HG02981 (cell line): ENCODE results near the gene STIM1.
"Not testable (repeated sequence)": the region's sequence is repeated elsewhere in the genome, so short reads cannot be mapped to it uniquely, and the experiment has no call there.

Source experiments
- ATAC-seq: cut with Tn5 transposase; IDR thresholded peaks from one replicate; pipeline ENCODE4 v1.9.1; 2021; ENCODE audit warnings: mild to moderate bottlenecking, moderate library complexity; ENCODE audit not compliant: unreplicated experiment

STIM1 gene

DNA sequence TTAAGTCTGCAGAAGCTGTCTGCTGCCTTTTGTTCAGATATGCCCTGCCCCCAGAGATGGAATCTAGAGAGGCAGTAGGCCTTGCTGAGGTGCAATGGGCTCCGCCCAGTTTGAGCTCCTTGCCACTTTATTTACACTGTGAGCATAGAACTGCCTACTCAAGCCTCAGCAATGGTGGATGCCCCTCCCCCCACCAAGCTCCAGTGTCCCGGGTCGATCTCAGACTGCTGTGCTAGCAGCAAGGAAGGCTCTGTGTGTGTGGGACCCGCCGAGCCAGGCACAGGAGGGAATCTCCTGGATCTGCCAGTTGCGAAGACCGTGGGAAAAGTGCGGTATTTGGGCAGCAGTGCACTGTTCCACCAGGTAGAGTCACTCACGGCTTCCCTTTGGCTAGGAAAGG is 161.1 kb downstream of the STIM1 start:
- not testable (repeated sequence) for ATAC-seq

DNA sequence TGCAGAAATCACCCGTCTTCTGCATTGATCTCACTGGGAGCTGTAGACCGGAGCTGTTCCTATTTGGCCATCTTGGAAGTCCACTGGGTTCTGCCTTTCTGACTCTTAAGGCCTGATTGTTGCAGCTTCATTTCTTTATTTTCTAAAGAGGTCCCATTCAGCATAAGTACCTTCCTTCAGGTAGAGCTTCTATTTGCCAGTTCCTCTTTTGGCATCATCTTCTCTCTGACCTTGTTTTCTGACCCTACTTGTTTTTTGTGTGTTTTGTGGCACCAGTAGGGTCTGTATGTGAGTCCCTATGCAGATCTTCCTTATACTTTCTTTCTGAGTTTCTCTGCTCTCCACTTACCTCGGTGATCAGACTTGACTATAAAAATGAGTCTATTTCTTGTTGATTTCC is 161.7 kb downstream of the STIM1 start:
- no peak for ATAC-seq

DNA sequence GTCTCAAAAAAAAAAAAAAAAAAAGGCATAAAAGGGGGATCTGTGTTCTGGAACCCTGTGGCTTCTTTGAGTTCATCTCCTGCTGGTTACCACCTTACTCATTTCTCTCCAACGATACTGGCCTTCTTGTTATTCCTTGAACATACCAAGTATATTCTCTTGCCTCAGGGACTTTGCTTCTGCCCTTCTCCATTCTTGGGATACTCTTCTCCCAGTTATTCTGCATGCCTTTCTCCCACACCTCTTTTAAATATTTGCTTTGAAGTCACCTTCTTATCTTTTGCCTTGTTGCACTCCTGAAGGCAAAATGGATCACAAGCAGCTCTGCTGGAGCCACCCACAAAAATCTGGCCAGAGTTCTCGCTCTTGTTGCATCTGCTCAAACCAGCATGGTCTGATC is 163.2 kb downstream of the STIM1 start:
- ATAC-seq: no peak

DNA sequence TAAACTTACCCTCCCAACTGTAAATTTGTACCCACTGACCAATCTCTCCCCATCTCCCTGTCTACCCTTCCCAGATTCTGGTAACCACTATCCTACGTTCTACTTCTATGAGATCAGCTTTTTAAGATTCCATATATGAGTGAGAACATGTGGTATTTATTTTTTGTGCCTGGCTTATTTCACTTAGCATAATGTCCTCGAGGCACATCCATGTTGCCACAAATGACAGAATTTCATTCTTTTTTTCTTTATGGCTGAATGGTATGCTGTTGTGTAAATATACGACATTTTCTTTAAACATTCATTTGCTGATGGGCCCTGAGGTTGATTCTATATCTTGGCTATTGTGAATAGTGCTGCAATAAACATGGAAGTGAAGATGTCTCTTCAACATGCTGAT is 164.4 kb downstream of the STIM1 start:
- no peak for ATAC-seq

DNA sequence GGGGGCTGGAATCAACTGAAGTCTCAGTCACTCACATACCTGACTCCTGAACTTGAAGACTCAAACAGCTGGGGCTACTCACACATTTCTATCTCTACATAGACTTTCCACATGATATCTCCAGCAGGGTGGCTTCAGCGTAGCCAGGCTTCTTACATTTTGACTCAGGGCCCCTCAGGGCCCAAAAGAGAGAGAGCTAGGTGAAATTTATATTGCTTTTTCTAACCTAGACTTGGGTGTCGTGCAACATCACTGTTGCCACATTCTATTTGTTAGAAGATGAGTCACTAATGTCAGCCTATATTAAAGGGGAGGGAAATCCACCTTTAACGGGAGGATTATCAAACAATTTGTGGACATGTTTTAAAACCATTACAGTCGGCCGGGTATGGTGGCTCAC is 167.2 kb downstream of the STIM1 start:
- no peak for ATAC-seq

DNA sequence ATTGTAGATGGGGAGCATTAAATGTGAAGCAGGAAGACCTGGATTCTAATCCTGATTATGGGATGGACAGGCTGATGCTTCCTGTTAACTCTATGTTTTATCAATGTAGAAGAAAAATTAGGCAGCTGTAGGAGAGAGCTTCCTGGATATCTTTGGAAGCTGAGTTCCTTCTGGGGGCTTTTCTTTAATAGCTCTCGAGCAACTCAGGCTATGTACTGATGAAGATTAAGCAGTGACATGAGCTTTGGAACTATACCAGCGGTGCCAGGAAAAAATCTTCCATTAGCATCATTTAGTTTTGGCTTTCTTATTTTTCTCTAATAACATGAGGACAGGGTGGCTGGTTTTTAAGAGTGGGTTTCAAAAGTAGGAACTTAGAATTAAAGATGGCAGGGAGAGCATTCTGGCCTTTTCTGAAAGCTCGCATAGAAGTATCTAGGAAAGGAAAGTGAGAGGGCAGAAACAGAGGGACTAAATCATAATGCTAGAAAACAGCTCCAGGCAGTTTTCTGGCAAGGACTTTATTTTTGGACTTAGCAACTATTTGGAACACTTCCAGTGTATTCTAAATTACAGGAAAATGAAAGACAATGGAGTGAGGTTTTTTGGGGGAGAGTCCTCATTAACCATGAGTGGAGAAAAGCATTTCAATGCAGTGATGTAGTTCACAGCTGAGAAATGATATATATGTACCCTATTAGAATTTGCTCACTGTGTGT is 169.9 kb downstream of the STIM1 start:
- ATAC-seq: no peak

DNA sequence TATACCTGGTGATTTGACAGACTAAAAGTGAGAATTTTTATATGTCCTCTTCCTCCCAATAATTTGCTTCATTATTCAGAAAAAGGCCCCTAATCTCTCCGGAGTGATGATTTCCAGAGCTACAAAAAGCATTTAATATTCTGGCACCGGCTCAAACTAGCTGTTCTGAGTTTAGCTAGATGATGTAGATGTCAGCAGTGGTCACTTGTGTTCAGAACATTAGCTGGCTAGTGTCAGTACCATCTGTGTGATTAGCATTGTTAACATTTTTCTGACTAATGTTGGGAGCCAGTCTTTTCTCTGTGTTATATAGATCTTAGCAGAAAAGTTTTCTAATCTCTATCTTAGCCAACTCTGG is 170.5 kb downstream of the STIM1 start:
- ATAC-seq: no peak

DNA sequence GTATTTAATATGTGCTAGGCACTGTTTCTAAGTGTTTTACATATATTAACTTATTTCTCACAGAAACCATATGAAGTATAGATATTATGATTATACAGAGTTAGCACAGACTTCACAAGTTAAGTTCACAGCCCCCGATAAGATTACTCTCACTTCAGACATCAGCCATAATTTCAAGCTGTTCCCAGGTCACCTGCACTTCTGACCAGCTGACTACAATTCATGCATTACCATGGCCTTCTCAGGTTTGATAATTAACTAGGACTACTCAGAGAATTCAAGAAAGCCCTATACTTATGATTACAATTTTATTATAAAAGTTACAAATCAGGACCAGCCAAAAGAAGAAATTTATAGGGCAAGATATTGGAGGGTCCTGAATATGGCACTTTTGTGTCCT is 170.9 kb downstream of the STIM1 start:
- no peak for ATAC-seq

DNA sequence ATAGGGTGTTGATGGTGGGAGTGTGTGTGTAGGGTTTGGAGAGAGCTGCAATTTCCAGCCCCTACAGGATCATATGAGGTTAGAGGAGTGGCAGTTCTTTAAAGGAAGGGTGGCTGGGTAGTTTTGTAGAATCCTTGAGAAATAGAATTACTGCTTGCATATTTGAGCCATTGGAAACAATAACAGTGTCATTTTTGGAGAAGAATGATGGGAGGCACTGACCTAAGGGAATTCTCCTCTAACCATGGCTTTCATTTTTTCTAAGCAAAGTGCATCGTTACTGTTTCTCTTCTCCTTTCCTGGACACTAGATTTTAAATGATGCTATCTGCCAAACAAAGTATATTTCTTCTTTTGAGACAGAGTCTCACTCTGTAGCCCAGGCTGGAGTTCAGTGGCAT is 172.3 kb downstream of the STIM1 start:
- no peak for ATAC-seq

DNA sequence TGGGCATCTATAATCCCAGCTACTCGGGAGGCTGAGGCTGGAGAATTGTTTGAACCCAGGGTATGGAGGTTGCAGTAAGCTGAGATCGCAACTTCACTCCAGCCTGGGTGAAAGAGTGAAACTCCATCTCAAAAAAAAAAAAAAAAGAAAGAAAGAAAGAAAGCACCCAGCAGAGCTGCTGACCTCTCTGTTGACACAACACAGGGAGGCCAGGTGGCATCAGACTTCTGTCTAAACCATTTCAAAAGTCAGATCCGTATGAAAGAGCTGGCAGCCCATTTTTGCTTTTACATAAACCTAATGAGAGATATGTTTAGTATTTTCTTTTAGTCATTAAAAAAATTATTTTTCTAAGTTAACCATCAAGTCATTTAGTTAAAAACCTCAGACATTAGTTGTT is 174.7 kb downstream of the STIM1 start:
- no peak for ATAC-seq

DNA sequence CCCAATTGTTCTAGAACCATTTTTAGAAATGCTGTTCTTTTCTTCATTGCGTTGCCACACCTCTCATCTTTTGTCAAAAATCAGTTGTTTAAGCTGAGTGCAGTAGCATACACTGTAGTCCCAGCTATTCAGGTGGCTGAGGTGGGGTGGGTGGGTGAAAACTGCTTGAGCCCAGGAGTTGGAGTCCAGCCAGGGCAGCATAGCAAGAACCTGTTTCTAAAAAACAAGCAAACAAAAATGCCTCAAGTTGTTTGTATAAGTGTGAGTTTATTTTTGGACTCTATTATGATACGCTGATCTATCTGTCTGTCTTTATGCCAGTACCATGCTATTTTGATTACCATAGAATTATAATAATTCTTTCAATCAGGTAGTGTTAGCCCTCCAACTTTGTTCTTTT is 176.6 kb downstream of the STIM1 start:
- no peak for ATAC-seq

DNA sequence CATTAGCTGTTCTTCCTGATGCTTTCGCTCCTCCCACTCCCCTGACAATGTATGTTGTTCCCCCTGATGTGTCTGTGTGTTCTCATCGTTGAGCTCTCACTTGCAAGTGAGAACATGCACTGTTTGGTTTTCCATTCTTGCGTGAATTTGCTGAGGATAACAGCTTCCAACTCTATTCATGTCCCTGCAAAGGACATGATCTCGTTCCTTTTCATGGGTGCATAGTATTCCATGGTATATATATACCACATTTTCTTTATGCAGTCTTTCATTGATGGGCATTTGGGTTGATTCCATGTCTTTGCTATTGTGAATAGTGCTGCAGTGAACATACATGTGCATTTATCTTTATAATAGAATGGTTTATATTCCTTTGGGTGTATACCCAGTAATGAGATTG is 180.5 kb downstream of the STIM1 start:
- ATAC-seq: no peak

DNA sequence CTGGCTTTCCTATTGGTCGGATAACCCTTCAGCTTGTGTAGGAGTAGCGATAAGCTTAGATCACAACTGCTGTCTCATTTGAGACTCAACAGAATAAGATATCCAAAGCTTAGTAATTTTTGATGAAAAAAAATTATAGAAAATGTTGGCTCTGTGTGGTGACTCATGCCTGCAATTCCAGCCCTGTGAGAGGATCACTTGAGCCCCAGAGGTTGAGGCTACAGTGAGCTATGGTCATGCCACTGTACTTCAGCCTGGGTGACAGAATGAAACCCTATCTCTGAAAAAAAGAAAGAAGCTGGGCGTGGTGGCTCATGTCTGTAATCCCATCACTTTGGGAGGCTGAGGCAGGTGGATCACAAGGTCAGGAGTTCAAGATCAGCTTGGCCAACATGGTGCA is 183.5 kb downstream of the STIM1 start:
- no peak for ATAC-seq

DNA sequence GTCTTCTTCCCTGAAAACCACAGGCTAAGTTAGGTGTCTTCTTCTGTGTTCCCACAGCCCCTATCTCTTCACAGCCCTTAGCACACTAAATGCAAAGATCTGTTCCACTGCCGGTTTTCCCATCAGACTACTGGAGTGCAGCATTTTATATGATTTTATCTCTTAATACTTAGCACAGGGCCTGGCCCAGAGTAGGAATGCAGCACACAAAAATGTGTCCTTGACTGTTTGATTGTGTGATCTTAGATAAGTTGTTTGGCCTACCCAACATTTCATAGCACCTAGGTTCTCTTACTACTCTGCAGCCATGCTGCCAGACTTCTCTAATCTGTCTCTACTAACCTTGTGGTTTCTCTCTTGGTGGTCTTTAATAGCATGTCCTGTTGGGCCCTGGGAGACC is 185.0 kb downstream of the STIM1 start:
- no peak for ATAC-seq

DNA sequence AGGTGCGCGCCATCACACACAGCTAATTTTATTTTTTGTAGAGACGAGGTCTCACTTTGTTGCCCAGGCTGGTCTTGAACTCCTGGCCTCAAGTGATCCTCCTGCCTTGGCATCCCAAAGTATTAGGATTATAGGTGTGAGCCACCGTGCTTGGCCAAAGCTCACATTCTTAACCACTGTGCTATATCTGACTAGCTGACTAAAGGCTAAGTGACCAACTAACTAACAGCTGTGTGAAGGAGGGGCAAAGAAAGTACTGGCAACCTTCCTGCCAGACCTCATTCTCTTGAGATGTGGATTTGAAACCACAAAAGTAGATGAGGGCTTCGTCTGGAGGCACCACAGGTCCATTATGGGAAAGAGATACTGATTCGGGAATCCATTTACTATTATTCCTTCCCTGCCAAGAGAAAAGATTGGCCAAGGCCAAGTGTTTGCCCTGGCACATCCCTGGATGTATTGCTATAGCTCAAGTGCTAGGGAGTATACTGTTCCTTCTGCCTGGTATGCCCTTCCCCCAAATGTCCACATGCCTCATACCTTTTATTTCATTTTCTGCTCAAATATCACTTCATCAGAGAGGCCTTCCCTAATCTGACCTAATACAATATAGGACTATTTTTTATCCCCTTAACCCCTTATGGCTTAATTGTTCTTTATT is 186.4 kb downstream of the STIM1 start:
- ATAC-seq: no peak

DNA sequence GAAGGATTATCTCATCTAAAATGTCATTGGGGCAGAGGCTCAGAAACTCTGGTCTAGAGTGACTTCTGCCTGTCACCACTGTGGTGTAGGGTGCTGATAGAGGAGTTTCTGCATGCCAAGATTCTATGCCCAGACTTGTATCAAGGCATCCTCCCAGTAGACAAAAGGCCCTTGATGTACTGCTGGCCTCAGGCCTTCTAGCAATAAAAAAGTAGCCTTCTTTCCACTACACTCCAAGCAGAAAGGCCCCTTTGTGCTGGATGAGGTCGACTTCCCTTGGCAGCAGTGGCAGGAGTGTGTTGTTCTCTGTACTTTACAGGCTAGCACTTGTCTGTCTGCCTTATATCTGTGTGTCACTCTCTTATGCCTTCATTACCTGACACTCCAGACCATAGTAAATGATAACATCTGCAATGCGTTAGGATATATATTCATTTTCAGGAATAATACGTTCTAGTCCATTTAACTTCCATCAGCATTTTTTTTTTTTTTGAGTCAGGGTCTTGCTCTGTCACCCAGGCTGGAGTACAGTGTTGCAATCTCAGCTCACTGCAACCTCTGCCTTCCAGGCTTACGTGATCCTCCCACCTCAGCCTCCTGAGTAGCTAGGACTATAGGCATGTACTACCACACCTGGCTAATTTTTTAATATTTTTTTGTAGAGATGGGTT is 189.6 kb downstream of the STIM1 start:
- no peak for ATAC-seq

DNA sequence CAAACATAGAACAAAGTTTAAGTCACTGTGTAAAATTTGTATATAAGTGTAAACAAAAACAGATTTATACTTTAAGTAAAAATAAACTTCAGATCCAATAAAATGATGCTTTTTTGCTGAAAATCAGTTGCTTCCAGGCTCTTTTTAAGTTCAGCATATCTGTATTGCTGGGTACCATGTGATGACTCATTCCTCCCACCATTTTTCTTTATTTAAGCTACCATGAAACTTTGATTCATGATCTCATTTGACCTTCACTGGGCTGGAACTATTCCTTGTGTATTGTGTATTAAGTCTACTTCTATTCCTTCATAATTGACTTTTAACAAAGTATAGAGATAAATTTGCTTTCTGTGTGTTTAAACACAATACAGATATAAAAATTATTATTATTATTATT is 192.9 kb downstream of the STIM1 start:
- no peak for ATAC-seq

DNA sequence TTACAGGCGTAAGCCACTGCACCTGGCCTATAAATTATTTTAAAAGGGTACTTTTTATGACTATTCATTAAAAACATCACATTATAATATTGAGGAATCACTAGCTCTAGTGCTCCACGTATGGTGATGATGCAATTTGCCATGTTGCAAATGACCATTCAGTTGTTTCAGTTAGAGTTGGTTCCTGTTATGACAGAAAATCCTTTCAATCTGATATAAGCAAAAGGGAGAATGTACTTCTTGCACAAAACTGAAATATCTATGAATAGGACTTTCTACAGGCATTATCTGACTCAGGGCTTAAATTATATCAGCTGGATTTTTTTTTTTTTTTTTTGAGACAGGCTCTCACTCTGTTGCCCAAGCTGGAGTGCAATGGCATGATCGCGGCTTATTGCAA is 193.5 kb downstream of the STIM1 start:
- ATAC-seq: no peak

DNA sequence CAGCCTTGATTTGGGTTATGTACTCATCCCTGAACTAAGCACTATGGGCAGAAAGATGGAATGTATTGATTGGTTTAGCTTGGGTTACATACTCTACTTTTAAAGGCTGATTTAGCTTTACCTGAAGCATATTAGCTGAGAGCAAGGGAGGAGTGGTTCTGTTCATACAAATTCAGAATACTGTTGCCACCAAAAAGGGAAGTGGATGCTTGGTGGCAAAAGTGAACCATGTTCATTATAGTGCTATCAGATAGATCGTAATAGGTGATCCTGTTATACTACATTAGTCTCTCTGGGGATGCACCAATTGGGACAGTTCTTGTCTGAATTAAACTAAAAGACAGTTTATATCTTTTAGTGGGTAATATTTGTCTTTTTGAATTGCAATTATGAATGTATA is 194.7 kb downstream of the STIM1 start:
- no peak for ATAC-seq

DNA sequence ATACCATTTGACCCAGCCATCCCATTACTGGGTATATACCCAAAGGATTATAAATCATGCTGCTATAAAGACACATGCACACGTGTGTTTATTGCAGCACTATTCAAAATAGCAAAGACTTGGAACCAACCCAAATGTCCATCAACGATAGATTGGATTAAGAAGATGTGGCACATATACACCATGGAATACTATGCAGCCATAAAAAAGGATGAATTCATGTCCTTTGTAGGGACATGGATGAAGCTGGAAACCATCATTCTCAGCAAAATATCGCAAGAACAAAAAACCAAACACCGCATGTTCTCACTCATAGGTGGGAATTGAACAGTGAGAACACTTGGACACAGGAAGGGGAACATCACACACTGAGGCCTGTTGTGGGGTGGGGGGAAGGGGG is 197.7 kb downstream of the STIM1 start:
- not testable (repeated sequence) for ATAC-seq

DNA sequence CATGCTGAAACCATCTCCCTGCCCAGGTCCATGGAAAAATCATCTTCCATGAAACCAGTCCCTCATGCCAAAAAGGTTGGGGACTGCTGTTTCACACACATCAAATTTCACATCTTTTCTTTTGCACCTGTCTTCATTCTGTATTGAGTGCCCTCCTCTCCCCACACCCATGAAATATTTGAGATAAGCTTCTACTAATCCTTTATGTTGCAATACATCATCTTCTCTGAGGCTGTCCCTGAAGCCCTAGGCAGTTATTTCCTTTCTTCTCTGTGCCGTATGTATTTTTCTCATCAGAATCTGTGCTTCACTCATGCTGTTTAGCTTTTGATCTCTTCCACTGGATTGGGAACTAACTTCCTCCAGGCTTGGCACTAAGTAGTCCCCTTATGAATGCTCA is 199.2 kb downstream of the STIM1 start:
- no peak for ATAC-seq

DNA sequence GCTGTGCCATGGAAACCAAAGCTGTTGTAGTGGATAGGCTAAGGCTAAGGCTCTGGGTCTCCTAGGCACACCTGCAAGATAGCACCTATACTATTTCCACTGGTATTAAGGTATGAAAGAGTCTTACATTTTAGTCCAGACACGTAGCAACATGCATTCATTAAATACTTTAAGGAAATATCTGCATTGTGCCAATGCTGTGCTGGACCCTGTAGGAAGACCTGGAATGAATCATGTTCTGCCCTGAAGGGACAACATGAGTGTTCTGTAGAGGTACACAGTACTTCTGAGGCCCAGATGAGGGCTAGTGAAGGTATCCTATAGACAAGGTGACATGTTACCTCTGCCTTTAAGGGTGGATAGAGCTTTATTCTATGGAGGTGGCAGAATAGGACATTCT is 204.0 kb downstream of the STIM1 start:
- no peak for ATAC-seq
